ENCODE data around the gene SPTBN1. TPM values are rescaled to one million over a fixed set of nuclear protein-coding genes. Genes with fewer than 3 reads are reported as not detected.

Gene SPTBN1
- total and polyA plus RNA-seq, 2 experiments from 2014 or later, result 122 to 341 TPM

- TF ChIP-seq EZH2phosphoT487 (IDR thresholded peaks at IDR 0.05; ENCODE audit: low read depth, severe bottlenecking, unreplicated experiment) (no peak), EZH2 (IDR thresholded peaks at IDR 0.05; ENCODE audit: borderline replicate concordance) (no peak), CTCF (IDR thresholded peaks at IDR 0.05; ENCODE audit: poor library complexity) (no peak)
- Histone ChIP-seq H3K79me2 (peaks cover 48% of the 10 kb centered on the region), H3K36me3 (replicated peaks; ENCODE audit: insufficient read depth, low read depth) (peaks cover 6% of the 10 kb centered on the region), H3K4me2 (no peak overlapping the region), H3K9me2 (replicated peaks; ENCODE audit: insufficient read depth) (no peaks in the 10 kb centered on the region), H3K4me3 (no peak overlapping the region), H3K27ac (no peak overlapping the region), H2AFZ (no peak overlapping the region), H3K9me3 (ENCODE audit: low read depth) (no peaks in the 10 kb centered on the region), H3K4me1 (ENCODE audit: insufficient read depth) (no peaks in the 10 kb centered on the region), H3K27me3 (no peaks in the 10 kb centered on the region), H4K20me1 (ENCODE audit: insufficient read depth, poor library complexity, severe bottlenecking) (no peaks in the 10 kb centered on the region)
- WGBS (ENCODE audit: low lambda C conversion rate, missing lambda C conversion rate), result 97% methylated on average over 7 of the region's 7 CpGs
- DNase-seq (ENCODE audit: low spot score), result no peak
Observed at GRCh38 chr2:54626131-54626530, 170.0 kb downstream of the SPTBN1 start.

GRCh38 chr2:54626884-54627283 lies 170.8 kb downstream of the SPTBN1 start:
- no peak overlapping the region for H2AFZ ChIP-seq
- no peaks in the 10 kb centered on the region for H3K9me2 ChIP-seq (replicated peaks; ENCODE audit: insufficient read depth)
- peaks cover 55% of the 10 kb centered on the region for H3K79me2 ChIP-seq
- no peaks in the 10 kb centered on the region for H3K27me3 ChIP-seq
- H3K27ac ChIP-seq, result no peak overlapping the region
- H3K4me2 ChIP-seq, result no peak overlapping the region
- 96% methylated on average over 2 of the region's 2 CpGs for WGBS (ENCODE audit: low lambda C conversion rate, missing lambda C conversion rate)
- no peaks in the 10 kb centered on the region for H3K4me1 ChIP-seq (ENCODE audit: insufficient read depth)
- H3K36me3 ChIP-seq (replicated peaks; ENCODE audit: insufficient read depth, low read depth), result peaks cover 6% of the 10 kb centered on the region
- H3K4me3 ChIP-seq, result no peak overlapping the region
- DNase-seq (ENCODE audit: low spot score), result no peak
- no peak for TF ChIP-seq CTCF (IDR thresholded peaks at IDR 0.05; ENCODE audit: poor library complexity)
- TF ChIP-seq EZH2 (IDR thresholded peaks at IDR 0.05; ENCODE audit: borderline replicate concordance), result no peak
- TF ChIP-seq EZH2phosphoT487 (IDR thresholded peaks at IDR 0.05; ENCODE audit: low read depth, severe bottlenecking, unreplicated experiment), result no peak
- H3K9me3 ChIP-seq (ENCODE audit: low read depth), result no peaks in the 10 kb centered on the region
- H4K20me1 ChIP-seq (ENCODE audit: insufficient read depth, poor library complexity, severe bottlenecking), result no peaks in the 10 kb centered on the region

- peaks cover 4% of the 10 kb centered on the region for H3K36me3 ChIP-seq (replicated peaks; ENCODE audit: insufficient read depth, low read depth)
- no peak overlapping the region for H3K4me3 ChIP-seq
- no peaks in the 10 kb centered on the region for H3K9me2 ChIP-seq (replicated peaks; ENCODE audit: insufficient read depth)
- no peaks in the 10 kb centered on the region for H3K9me3 ChIP-seq (ENCODE audit: low read depth)
- 96% methylated on average over 6 of the region's 6 CpGs for WGBS (ENCODE audit: low lambda C conversion rate, missing lambda C conversion rate)
- H3K79me2 ChIP-seq, result peaks cover 55% of the 10 kb centered on the region
- TF ChIP-seq CTCF (IDR thresholded peaks at IDR 0.05; ENCODE audit: poor library complexity) (no peak), EZH2phosphoT487 (IDR thresholded peaks at IDR 0.05; ENCODE audit: low read depth, severe bottlenecking, unreplicated experiment) (no peak), EZH2 (IDR thresholded peaks at IDR 0.05; ENCODE audit: borderline replicate concordance) (no peak)
- no peak overlapping the region for H3K4me2 ChIP-seq
- H2AFZ ChIP-seq, result no peak overlapping the region
- H3K27ac ChIP-seq, result no peak overlapping the region
- no peaks in the 10 kb centered on the region for H4K20me1 ChIP-seq (ENCODE audit: insufficient read depth, poor library complexity, severe bottlenecking)
- no peaks in the 10 kb centered on the region for H3K4me1 ChIP-seq (ENCODE audit: insufficient read depth)
- H3K27me3 ChIP-seq, result no peaks in the 10 kb centered on the region
- no peak for DNase-seq (ENCODE audit: low spot score)
Observed at GRCh38 chr2:54627973-54628372, 171.8 kb downstream of the SPTBN1 start.

GRCh38 chr2:54628418-54628817 lies 172.3 kb downstream of the SPTBN1 start:
- Histone ChIP-seq H3K27ac (no peak overlapping the region), H3K9me2 (replicated peaks; ENCODE audit: insufficient read depth) (no peaks in the 10 kb centered on the region), H2AFZ (no peak overlapping the region), H3K9me3 (ENCODE audit: low read depth) (no peaks in the 10 kb centered on the region), H3K4me1 (ENCODE audit: insufficient read depth) (no peaks in the 10 kb centered on the region), H3K27me3 (no peaks in the 10 kb centered on the region), H4K20me1 (ENCODE audit: insufficient read depth, poor library complexity, severe bottlenecking) (no peaks in the 10 kb centered on the region), H3K79me2 (peaks cover 56% of the 10 kb centered on the region), H3K4me3 (no peak overlapping the region), H3K4me2 (no peak overlapping the region), H3K36me3 (replicated peaks; ENCODE audit: insufficient read depth, low read depth) (peaks cover 3% of the 10 kb centered on the region)
- no peak for DNase-seq (ENCODE audit: low spot score)
- TF ChIP-seq CTCF (IDR thresholded peaks at IDR 0.05; ENCODE audit: poor library complexity) (no peak), EZH2phosphoT487 (IDR thresholded peaks at IDR 0.05; ENCODE audit: low read depth, severe bottlenecking, unreplicated experiment) (no peak), EZH2 (IDR thresholded peaks at IDR 0.05; ENCODE audit: borderline replicate concordance) (no peak)
- WGBS (ENCODE audit: low lambda C conversion rate, missing lambda C conversion rate), result 98% methylated on average over 5 of the region's 5 CpGs
